NCI-H2171 treated with DMSO at 0.1 percent for 48 hours (cell line): ENCODE results near the gene PUS3.

ENCODE experiments used
- DNase-seq: peaks from one replicate; lab custom pipeline; 2025; lab: John Stamatoyannopoulos, UW

The PUS3 gene

GRCh38 chr11:125902927-125903710 is at the start of gene PUS3:
TSS of gene PUS3 (minus strand) at chr11:125903206. CDS start at chr11:125896284, 6,922 bp downstream.
- DNase-seq: peak; percentile 83

- no peak for DNase-seq
These were observed 49.6 kb upstream of the PUS3 start for GRCh38 chr11:125952559-125952958.

GRCh38 chr11:125951731-125952130 is 48.7 kb upstream of the PUS3 start:
- no peak for DNase-seq

- DNase-seq: no peak
These were observed 48.0 kb upstream of the PUS3 start for GRCh38 chr11:125950696-125951651.

GRCh38 chr11:125950178-125950490 is 47.1 kb upstream of the PUS3 start:
- DNase-seq: no peak

- DNase-seq: no peak
These were observed 46.5 kb upstream of the PUS3 start for GRCh38 chr11:125949271-125950177.

GRCh38 chr11:125948278-125949051 is 45.5 kb upstream of the PUS3 start:
- no peak for DNase-seq

- no peak for DNase-seq
These were observed 44.6 kb upstream of the PUS3 start for GRCh38 chr11:125947419-125948277.

GRCh38 chr11:125946712-125947418 is 43.9 kb upstream of the PUS3 start:
- DNase-seq: no peak

GRCh38 chr11:125945797-125946520 is 43.0 kb upstream of the PUS3 start, which contains the start of gene VSIG10L2:
TSS of gene VSIG10L2 (plus strand) at chr11:125946044. CDS start at chr11:125946056, 12 bp downstream.
- DNase-seq: no peak

GRCh38 chr11:125945011-125945796 is 42.2 kb upstream of the PUS3 start:
- no peak for DNase-seq

- no peak for DNase-seq
These were observed 41.5 kb upstream of the PUS3 start for GRCh38 chr11:125944350-125945010.

- no peak for DNase-seq
These were observed 40.8 kb upstream of the PUS3 start for GRCh38 chr11:125943661-125944349.

- no peak for DNase-seq
These were observed 39.9 kb upstream of the PUS3 start for GRCh38 chr11:125942771-125943428.

GRCh38 chr11:125941619-125942611 is 38.9 kb upstream of the PUS3 start:
- peak; percentile 68 for DNase-seq
